ENCODE results near the gene NFATC2. TPM values are rescaled to one million over a fixed set of nuclear protein-coding genes. Genes with fewer than 3 reads are reported as not detected.

NFATC2 gene
- total RNA-seq: 0.63 TPM

GRCh38 chr20:51542571-51543421, at the start of gene NFATC2:
Gene NFATC2 (minus strand): TSS chr20:51542719. CDS start chr20:51542499, 220 bp downstream.

Small RNAs within 50 kb of the gene (small RNA-seq; reads per million reads assigned to genes)
- not detected for gene MIR3194 (ENCODE audit: low replicate concordance)

Other genes starting within 250 kb of the NFATC2 start
- gene ATP9A, start 225.7 kb upstream of the NFATC2 start, total RNA-seq: 271 TPM

All from parietal lobe (tissue), 2 donors.